ENCODE measurements around the gene NAA11.

DNA sequence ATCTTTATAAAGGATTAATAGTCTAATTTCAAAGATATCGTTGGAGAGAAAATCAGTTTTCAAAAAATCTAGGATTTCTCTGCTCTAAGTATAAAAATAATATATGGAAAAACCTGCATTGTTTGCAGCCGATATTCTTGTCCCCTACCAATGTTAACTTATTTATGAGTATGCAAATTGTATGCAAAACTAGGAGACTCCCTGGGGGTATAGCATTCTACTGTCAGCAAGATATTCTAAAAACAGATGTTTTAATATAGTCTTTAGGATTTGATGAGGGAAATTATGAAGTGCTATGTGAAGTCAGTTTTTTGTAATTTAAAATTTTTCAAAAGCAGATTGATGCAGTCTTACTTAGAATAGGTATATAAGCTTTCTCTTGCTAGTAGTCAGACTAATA, 41.2 kb upstream of the NAA11 start:
- TF ChIP-seq, protein P1, sequence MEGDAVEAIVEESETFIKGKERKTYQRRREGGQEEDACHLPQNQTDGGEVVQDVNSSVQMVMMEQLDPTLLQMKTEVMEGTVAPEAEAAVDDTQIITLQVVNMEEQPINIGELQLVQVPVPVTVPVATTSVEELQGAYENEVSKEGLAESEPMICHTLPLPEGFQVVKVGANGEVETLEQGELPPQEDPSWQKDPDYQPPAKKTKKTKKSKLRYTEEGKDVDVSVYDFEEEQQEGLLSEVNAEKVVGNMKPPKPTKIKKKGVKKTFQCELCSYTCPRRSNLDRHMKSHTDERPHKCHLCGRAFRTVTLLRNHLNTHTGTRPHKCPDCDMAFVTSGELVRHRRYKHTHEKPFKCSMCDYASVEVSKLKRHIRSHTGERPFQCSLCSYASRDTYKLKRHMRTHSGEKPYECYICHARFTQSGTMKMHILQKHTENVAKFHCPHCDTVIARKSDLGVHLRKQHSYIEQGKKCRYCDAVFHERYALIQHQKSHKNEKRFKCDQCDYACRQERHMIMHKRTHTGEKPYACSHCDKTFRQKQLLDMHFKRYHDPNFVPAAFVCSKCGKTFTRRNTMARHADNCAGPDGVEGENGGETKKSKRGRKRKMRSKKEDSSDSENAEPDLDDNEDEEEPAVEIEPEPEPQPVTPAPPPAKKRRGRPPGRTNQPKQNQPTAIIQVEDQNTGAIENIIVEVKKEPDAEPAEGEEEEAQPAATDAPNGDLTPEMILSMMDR (conservative IDR thresholded peaks at IDR 0.05 in 1 of 2, IDR thresholded peaks at IDR 0.05 in 1 of 2; ENCODE audit: extremely low read depth in 1 of 2, insufficient read depth in 1 of 2, low read depth in 1 of 2, low read length in 2 of 2), result no peak
- no peak for TF ChIP-seq EZH2 (IDR thresholded peaks at IDR 0.05; ENCODE audit: borderline replicate concordance, low read length)
